SK-N-SH (cell line): Measurements from ENCODE around the gene CCND1. TPM values are rescaled to one million over a fixed set of nuclear protein-coding genes. Genes with fewer than 3 reads are reported as not detected.

Experiments used
- CTCF ChIA-PET: fragments of 300-600, 350-600 bp; formaldehyde crosslinking; extraction: SDS; loops from one replicate; lab custom pipeline; 2021; lab: Yijun Ruan, JAX
- POLR2A ChIA-PET: fragments of 350-600 bp; sonication (Branson Sonifier 250); formaldehyde crosslinking; extraction: SDS; loops from one replicate; lab custom pipeline; 2020; ENCODE audit warnings: antibody characterized with exemption, inconsistent platforms; lab: Yijun Ruan, JAX
- DNase-seq: peaks from one replicate; pipeline ENCODE4 v3.0.0; 2012
- H2AFZ ChIP-seq: fragments of 200-600 bp; sonication (generic); 2 replicates; pipeline ENCODE4 v1.8.1; 2016; ENCODE audit warnings: antibody characterized with exemption, mild to moderate bottlenecking, low read depth
- H3F3A ChIP-seq: fragments of 200-600 bp; sonication (generic); replicated peaks from 2 replicates; pipeline ENCODE3; 2016; ENCODE audit warnings: antibody characterized with exemption, mild to moderate bottlenecking; ENCODE audit not compliant: insufficient read depth
- H3K27ac ChIP-seq, 2 experiments: fragments of 200-500 bp in 1 of 2; fragments of 200-600 bp in 1 of 2; sonication (Bioruptor generic) in 1 of 2; sonication (generic), shearing (Covaris generic) in 1 of 2; 2 replicates each; pipeline versions ENCODE4 v1.5.1 to v1.6.1; 2014 to 2016; ENCODE audit warnings: low read depth in 2 of 2, inconsistent platforms in 1 of 2, low read length in 1 of 2, mild to moderate bottlenecking in 1 of 2, mixed read lengths in 1 of 2
- H3K27me3 ChIP-seq: fragments of 200-600 bp; sonication (generic), shearing (Covaris generic); 2 replicates; pipeline ENCODE4 v1.6.1; 2016; ENCODE audit warnings: mixed run types; ENCODE audit not compliant: insufficient read depth
- H3K36me3 ChIP-seq, 2 experiments: fragments of 200-500 bp in 1 of 2; fragments of 200-600 bp in 1 of 2; sonication (Bioruptor generic) in 1 of 2; sonication (generic) in 1 of 2; replicated peaks in 1 of 2; 2 replicates each; pipeline versions ENCODE3 to v1.5.1; 2014 to 2016; ENCODE audit warnings: low read length in 1 of 2, mild to moderate bottlenecking in 1 of 2; ENCODE audit not compliant: insufficient read depth in 2 of 2, control insufficient read depth in 1 of 2
- H3K4me1 ChIP-seq, 2 experiments: fragments of 200-500 bp in 1 of 2; fragments of 200-600 bp in 1 of 2; sonication (Bioruptor generic) in 1 of 2; sonication (generic), shearing (Covaris generic) in 1 of 2; 2 replicates each; pipeline versions ENCODE4 v1.5.1 to v1.6.1; 2014 to 2016; ENCODE audit warnings: low read depth in 1 of 2, low read length in 1 of 2, mixed run types in 1 of 2; ENCODE audit not compliant: insufficient read depth in 2 of 2, control insufficient read depth in 1 of 2
- H3K4me2 ChIP-seq: fragments of 200-600 bp; sonication (generic), shearing (Covaris generic); 2 replicates; pipeline ENCODE4 v1.6.1; 2017; ENCODE audit warnings: mixed run types
- H3K4me3 ChIP-seq, 2 experiments: fragments of 200-500 bp in 1 of 2; fragments of 200-600 bp in 1 of 2; sonication (Bioruptor generic) in 1 of 2; sonication (generic), shearing (Covaris generic) in 1 of 2; 2 replicates each; pipeline versions ENCODE4 v1.5.1 to v1.8.1; 2014 to 2016; ENCODE audit warnings: low read depth in 2 of 2, inconsistent platforms in 1 of 2, low read length in 1 of 2, mild to moderate bottlenecking in 1 of 2, mixed read lengths in 1 of 2, moderate library complexity in 1 of 2
- H3K79me2 ChIP-seq: fragments of 200-600 bp; sonication (generic); 2 replicates; pipeline ENCODE4 v1.8.1; 2017; ENCODE audit warnings: mild to moderate bottlenecking; ENCODE audit not compliant: insufficient read depth
- H3K9ac ChIP-seq: fragments of 200-600 bp; sonication (generic); 2 replicates; pipeline ENCODE4 v1.6.1; 2017; ENCODE audit warnings: mixed run types
- H3K9me2 ChIP-seq: fragments of 200-600 bp; sonication (generic); 2 replicates; pipeline ENCODE4 v1.6.1; 2017; ENCODE audit warnings: mixed run types
- H3K9me3 ChIP-seq: fragments of 200-600 bp; sonication (generic); 2 replicates; pipeline ENCODE4 v1.6.1; 2017; ENCODE audit warnings: mixed run types, mild to moderate bottlenecking, moderate library complexity
- H4K20me1 ChIP-seq: fragments of 200-600 bp; sonication (generic); 2 replicates; pipeline ENCODE4 v1.6.1; 2017; ENCODE audit warnings: mild to moderate bottlenecking, mixed run types; ENCODE audit not compliant: insufficient read depth
- CTCF ChIP-seq: fragments of 200-600 bp; sonication (generic); IDR thresholded peaks from 2 replicates; pipeline ENCODE4 v1.6.1; 2017; ENCODE audit warnings: antibody characterized with exemption, mild to moderate bottlenecking, moderate library complexity
- ELF1 ChIP-seq: IDR thresholded peaks from 2 replicates; pipeline ENCODE4 v1.4.0; 2012
- EP300 ChIP-seq, 2 experiments: IDR thresholded peaks; 2 replicates each; pipeline versions ENCODE4 v1.4.0 to v1.6.1; 2012; ENCODE audit warnings: borderline replicate concordance in 1 of 2, low read depth in 1 of 2, low read length in 1 of 2
- FOSL2 ChIP-seq: IDR thresholded peaks from 2 replicates; pipeline ENCODE4 v1.4.0; 2012; ENCODE audit warnings: low read depth, mild to moderate bottlenecking, moderate library complexity, borderline replicate concordance
- FOXJ3 ChIP-seq: sonication (generic); formaldehyde crosslinking; IDR thresholded peaks from 2 replicates; pipeline ENCODE4 v1.5.1; 2020; ENCODE audit warnings: mild to moderate bottlenecking, missing genetic modification reagents
- FOXM1 ChIP-seq: IDR thresholded peaks from 2 replicates; pipeline ENCODE4 v1.4.0; 2012; ENCODE audit warnings: low read depth, mild to moderate bottlenecking
- IRF3 ChIP-seq: fragments of 150-350 bp; IDR thresholded peaks from 2 replicates; pipeline ENCODE4 v1.6.1; 2016; ENCODE audit warnings: mild to moderate bottlenecking, low read depth, low read length
- MAX ChIP-seq: IDR thresholded peaks from 2 replicates; pipeline ENCODE4 v1.4.0; 2012; ENCODE audit warnings: low read depth
- MEF2A ChIP-seq: IDR thresholded peaks from 2 replicates; pipeline ENCODE4 v1.4.0; 2012; ENCODE audit warnings: low read depth, borderline replicate concordance
- RAD21 ChIP-seq: IDR thresholded peaks from 2 replicates; pipeline ENCODE4 v1.6.1; 2012; ENCODE audit warnings: mild to moderate bottlenecking, low read length
- RFX5 ChIP-seq: IDR thresholded peaks from 2 replicates; pipeline ENCODE4 v1.6.1; 2012; ENCODE audit warnings: mild to moderate bottlenecking, improper control_type of control experiment, low read length
- RXRA ChIP-seq: IDR thresholded peaks from 2 replicates; pipeline ENCODE4 v1.4.0; 2012; ENCODE audit warnings: low read depth, mild to moderate bottlenecking, borderline replicate concordance
- SMC3 ChIP-seq: IDR thresholded peaks from 2 replicates; pipeline ENCODE4 v1.6.1; 2012; ENCODE audit warnings: low read depth, low read length, improper control_type of control experiment
- TAF1 ChIP-seq: IDR thresholded peaks from 2 replicates; pipeline ENCODE4 v1.6.1; 2012; ENCODE audit warnings: low read depth, mild to moderate bottlenecking, low read length, moderate library complexity, borderline replicate concordance
- TCF12 ChIP-seq: IDR thresholded peaks from 2 replicates; pipeline ENCODE4 v1.4.0; 2012
- TEAD4 ChIP-seq: IDR thresholded peaks from 2 replicates; pipeline ENCODE4 v1.4.0; 2012; ENCODE audit warnings: mild to moderate bottlenecking, borderline replicate concordance; ENCODE audit not compliant: insufficient read depth
- USF1 ChIP-seq: IDR thresholded peaks from 2 replicates; pipeline ENCODE4 v1.4.0; 2012; ENCODE audit warnings: low read depth, borderline replicate concordance
- WGBS: methylation state at CpG from one replicate; pipeline ENCODE4 v1.1.6; 2017; ENCODE audit warnings: low lambda C conversion rate; 5-methylcytosine and 5-hydroxymethylcytosine counted together
- polyA plus RNA-seq, 3 experiments: library from polyadenylated mRNA; depleted of rRNA; stranded (reverse); fragments of >200 nt; gene quantifications; 2 replicates each; pipeline ENCODE4 v1.2.3, GENCODE V29; 2012
- TF ChIP-seq, protein P1 (sequence below): IDR thresholded peaks from 2 replicates; pipeline ENCODE4 v1.6.1; 2012; ENCODE audit warnings: mild to moderate bottlenecking, low read depth, low read length, moderate library complexity

Gene CCND1
- polyA plus RNA-seq, 1 of the 3 experiments (the other 2 are of a cell fraction): 242 TPM

GRCh38 chr11:69642913-69643632, 2.1 kb downstream of the CCND1 start (continued):
- TF ChIP-seq CTCF: peak; percentile 83
- TF ChIP-seq USF1: no peak
- TF ChIP-seq RXRA: no peak
- TF ChIP-seq TCF12: no peak
- TF ChIP-seq FOXM1: no peak
- TF ChIP-seq, protein P1, sequence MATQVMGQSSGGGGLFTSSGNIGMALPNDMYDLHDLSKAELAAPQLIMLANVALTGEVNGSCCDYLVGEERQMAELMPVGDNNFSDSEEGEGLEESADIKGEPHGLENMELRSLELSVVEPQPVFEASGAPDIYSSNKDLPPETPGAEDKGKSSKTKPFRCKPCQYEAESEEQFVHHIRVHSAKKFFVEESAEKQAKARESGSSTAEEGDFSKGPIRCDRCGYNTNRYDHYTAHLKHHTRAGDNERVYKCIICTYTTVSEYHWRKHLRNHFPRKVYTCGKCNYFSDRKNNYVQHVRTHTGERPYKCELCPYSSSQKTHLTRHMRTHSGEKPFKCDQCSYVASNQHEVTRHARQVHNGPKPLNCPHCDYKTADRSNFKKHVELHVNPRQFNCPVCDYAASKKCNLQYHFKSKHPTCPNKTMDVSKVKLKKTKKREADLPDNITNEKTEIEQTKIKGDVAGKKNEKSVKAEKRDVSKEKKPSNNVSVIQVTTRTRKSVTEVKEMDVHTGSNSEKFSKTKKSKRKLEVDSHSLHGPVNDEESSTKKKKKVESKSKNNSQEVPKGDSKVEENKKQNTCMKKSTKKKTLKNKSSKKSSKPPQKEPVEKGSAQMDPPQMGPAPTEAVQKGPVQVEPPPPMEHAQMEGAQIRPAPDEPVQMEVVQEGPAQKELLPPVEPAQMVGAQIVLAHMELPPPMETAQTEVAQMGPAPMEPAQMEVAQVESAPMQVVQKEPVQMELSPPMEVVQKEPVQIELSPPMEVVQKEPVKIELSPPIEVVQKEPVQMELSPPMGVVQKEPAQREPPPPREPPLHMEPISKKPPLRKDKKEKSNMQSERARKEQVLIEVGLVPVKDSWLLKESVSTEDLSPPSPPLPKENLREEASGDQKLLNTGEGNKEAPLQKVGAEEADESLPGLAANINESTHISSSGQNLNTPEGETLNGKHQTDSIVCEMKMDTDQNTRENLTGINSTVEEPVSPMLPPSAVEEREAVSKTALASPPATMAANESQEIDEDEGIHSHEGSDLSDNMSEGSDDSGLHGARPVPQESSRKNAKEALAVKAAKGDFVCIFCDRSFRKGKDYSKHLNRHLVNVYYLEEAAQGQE: no peak
- TF ChIP-seq RAD21: peak; percentile 86

GRCh38 chr11:69643646-69644045, 2.7 kb downstream of the CCND1 start:
- peaks cover 32 to 34% of the 10 kb centered on the region in 2 experiments; a peak in 3 of 4 replicates for H3K4me1 ChIP-seq
- H3K9ac ChIP-seq: peak overlapping the region; percentile 100
- H4K20me1 ChIP-seq: peaks cover 68% of the 10 kb centered on the region
- no peak overlapping the region for H2AFZ ChIP-seq
- H3F3A ChIP-seq: peaks cover 53% of the 10 kb centered on the region
- peak overlapping the region; percentile 97 for H3K4me2 ChIP-seq
- H3K79me2 ChIP-seq: peaks cover 95% of the 10 kb centered on the region
- H3K9me3 ChIP-seq: no peaks in the 10 kb centered on the region
- no peak for DNase-seq
- ChIA-PET POLR2A (interaction anchor here (1.1 to 4.9 kb wide), 7 partner anchors 10 to 549 kb away, joined by 3 to 27 read pairs (median 6); no protein-coding TSS in a partner anchor), CTCF (interaction anchor here (0.6 to 11.0 kb wide), 48 partner anchors 8 to 694 kb away, joined by 3 to 403 read pairs (median 4); partner anchors contain the start of gene LTO1)
- peak overlapping the region; percentile 64 to 94 for H3K27ac ChIP-seq
- H3K4me3 ChIP-seq: peak overlapping the region; percentile 95 to 96
- WGBS: 13% methylated on average over 26 of the region's 27 CpGs
- H3K27me3 ChIP-seq: no peaks in the 10 kb centered on the region
- H3K9me2 ChIP-seq: no peaks in the 10 kb centered on the region
- H3K36me3 ChIP-seq: peaks cover 50 to 53% of the 10 kb centered on the region in 2 experiments
- TF ChIP-seq RXRA: no peak
- TF ChIP-seq FOXJ3 (CRISPR knock-in tag): no peak
- no peak for TF ChIP-seq TAF1
- TF ChIP-seq SMC3: no peak
- TF ChIP-seq RFX5: no peak
- no peak for TF ChIP-seq ELF1
- TF ChIP-seq MEF2A: no peak
- TF ChIP-seq TCF12: no peak
- TF ChIP-seq USF1: no peak
- no peak; the same call in 1 of the 2 replicates for TF ChIP-seq TEAD4
- TF ChIP-seq MAX: no peak
- TF ChIP-seq EP300 (IDR thresholded peaks at IDR 0.05; ENCODE audit: borderline replicate concordance in 1 of 2, low read depth in 1 of 2, low read length in 1 of 2): no peak
- TF ChIP-seq IRF3: no peak
- no peak for TF ChIP-seq FOSL2
